ENCODE measurements around the gene WHRN. TPM values are rescaled to one million over a fixed set of nuclear protein-coding genes. Genes with fewer than 3 reads are reported as not detected.

Gene WHRN
- polyA plus RNA-seq, 4 donors: 2.7 to 12.9 (median 7.9) TPM

DNA sequence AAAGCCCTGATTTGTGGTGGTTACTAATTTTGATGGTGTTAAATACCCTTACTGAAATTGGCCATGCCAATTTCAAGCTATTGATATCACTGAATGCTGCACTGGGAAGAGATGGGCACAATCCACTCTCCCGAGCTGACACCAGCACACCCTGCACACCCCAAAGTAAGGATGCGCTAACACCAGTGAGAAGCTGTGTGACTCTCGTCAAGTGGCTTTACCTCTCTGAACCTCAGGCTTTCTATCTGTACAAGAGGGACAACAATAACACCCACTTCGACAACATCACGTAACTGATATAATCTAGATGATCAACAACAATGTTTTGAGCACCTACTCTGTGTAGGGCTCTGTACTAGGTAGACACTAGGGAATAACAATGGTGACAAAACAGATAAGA is 109.5 kb downstream of the WHRN start:
- Histone ChIP-seq H3K4me3 (ENCODE audit: low read depth in 1 of 3, low read length in 3 of 3) (no peak overlapping the region), H3K36me3 (ENCODE audit: control insufficient read depth in 3 of 3, insufficient read depth in 2 of 3, low read depth in 1 of 3, low read length in 3 of 3) (no peaks in the 10 kb centered on the region), H3K9me3 (ENCODE audit: control insufficient read depth in 2 of 2, insufficient read depth in 1 of 2, low read depth in 1 of 2, low read length in 1 of 2) (no peaks in the 10 kb centered on the region), H3K4me1 (ENCODE audit: control insufficient read depth in 3 of 3, insufficient read depth in 2 of 3, low read depth in 1 of 3, low read length in 2 of 3) (peaks cover 0 to 26% (median 0%) of the 10 kb centered on the region in 3 donors), H3K27ac (ENCODE audit: low read depth in 1 of 3, low read length in 2 of 3) (no peak overlapping the region), H3K27me3 (ENCODE audit: control insufficient read depth in 3 of 3, insufficient read depth in 3 of 3, low read length in 3 of 3) (no peaks in the 10 kb centered on the region)
- WGBS, 3 donors: 89 to 97% (median 94%) methylated on average over 5 of the region's 5 CpGs
- no peak for DNase-seq
- no peak for FAIRE-seq

DNA sequence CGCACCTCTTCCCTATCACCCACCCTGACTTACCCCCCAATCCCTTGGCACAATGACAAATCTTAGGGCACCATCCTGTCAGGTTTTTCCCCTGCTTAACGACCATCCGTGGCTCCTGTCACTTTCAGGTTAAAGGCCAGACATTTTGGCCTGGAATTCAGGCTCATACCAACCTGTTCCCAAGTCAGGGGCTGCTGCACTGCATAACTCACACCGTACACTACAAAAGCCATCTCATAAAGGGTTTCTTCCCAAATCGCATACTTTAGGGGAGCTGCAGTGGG is 110.0 kb downstream of the WHRN start:
- peaks cover 0 to 26% (median 0%) of the 10 kb centered on the region in 3 donors for H3K4me1 ChIP-seq (ENCODE audit: control insufficient read depth in 3 of 3, insufficient read depth in 2 of 3, low read depth in 1 of 3, low read length in 2 of 3)

DNA sequence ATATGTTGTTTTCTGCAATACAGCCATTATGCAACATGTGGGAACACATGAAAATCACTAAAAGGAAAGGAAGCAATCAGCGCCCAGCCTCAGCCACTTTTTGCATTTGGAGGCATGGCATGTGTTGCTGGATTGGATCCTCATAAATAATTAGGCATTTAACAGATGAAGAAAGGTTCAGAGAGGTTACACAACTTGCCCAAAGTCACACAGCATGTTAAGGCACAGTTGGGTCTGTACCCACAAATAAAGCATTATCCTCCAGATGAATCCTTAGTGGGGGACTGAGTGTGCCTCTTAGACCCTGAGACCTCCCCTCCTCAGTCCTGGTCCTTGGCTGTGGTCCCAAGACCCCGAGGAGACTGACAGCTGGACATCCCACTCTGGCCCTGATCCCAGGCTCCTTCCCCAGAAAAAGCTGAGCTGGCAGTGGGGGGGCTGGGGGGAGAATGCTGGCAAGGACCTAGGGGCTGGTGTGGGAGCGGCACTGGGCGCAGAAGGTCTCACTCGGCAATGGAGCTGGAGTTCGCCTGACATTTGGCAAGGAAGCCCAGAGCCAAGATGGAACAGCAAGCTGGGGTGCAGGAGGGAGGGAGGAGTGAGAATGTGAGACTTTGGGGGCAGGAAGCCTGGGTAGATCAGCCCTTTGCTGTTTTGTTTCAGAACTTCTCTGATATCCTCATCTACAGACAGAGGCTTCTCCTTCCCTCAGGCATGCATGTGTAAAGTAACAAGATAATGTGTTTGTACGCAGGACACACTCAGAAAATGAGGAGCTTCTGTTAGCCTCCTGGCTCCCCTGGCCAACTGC is 110.5 kb downstream of the WHRN start:
- DNase-seq (no peak), FAIRE-seq (no peak)
- no peaks in the 10 kb centered on the region for H3K36me3 ChIP-seq (ENCODE audit: control insufficient read depth in 3 of 3, insufficient read depth in 2 of 3, low read depth in 1 of 3, low read length in 3 of 3)
- peak overlapping the region in 1 of 3 donors; percentile 3 for H3K27ac ChIP-seq (ENCODE audit: low read depth in 1 of 3, low read length in 2 of 3)
- WGBS, 3 donors: 44 to 54% (median 52%) methylated on average over 7 of the region's 7 CpGs
- H3K27me3 ChIP-seq (ENCODE audit: control insufficient read depth in 3 of 3, insufficient read depth in 3 of 3, low read length in 3 of 3): no peaks in the 10 kb centered on the region
- no peaks in the 10 kb centered on the region for H3K9me3 ChIP-seq (ENCODE audit: control insufficient read depth in 2 of 2, insufficient read depth in 1 of 2, low read depth in 1 of 2, low read length in 1 of 2)
- H3K4me1 ChIP-seq (ENCODE audit: control insufficient read depth in 3 of 3, insufficient read depth in 2 of 3, low read depth in 1 of 3, low read length in 2 of 3): peaks cover 0 to 29% (median 3%) of the 10 kb centered on the region in 3 donors
- H3K4me3 ChIP-seq (ENCODE audit: low read depth in 1 of 3, low read length in 3 of 3): no peak overlapping the region

More for the DNA sequence above, 110.0 kb downstream of the WHRN start:
- Histone ChIP-seq H3K4me3 (ENCODE audit: low read depth in 1 of 3, low read length in 3 of 3) (no peak overlapping the region), H3K9me3 (ENCODE audit: control insufficient read depth in 2 of 2, insufficient read depth in 1 of 2, low read depth in 1 of 2, low read length in 1 of 2) (no peaks in the 10 kb centered on the region), H3K27me3 (ENCODE audit: control insufficient read depth in 3 of 3, insufficient read depth in 3 of 3, low read length in 3 of 3) (no peaks in the 10 kb centered on the region), H3K36me3 (ENCODE audit: control insufficient read depth in 3 of 3, insufficient read depth in 2 of 3, low read depth in 1 of 3, low read length in 3 of 3) (no peaks in the 10 kb centered on the region), H3K27ac (ENCODE audit: low read depth in 1 of 3, low read length in 2 of 3) (no peak overlapping the region)
- FAIRE-seq: no peak
- 35 to 39% (median 36%) methylated on average over 5 of the region's 5 CpGs for WGBS, 3 donors
- DNase-seq: no peak

DNA sequence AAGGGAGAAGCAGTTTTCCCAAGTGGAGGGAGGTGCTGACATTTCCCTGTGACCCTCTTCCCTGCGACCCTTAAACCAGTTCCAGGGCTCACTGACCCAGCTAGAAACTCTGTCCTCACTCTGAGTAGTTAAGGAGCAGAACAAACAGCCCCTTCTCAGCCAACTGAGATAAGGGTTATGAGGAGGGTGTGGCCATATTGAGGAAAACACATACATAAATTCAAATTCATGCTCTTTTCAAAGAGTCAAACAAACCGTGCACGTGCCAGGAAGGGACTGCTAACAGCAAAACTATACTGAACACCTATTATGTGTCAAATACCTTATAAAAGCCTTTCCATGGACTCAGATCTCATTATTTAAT is 112.5 kb downstream of the WHRN start:
- Histone ChIP-seq H3K4me3 (ENCODE audit: low read depth in 1 of 3, low read length in 3 of 3) (no peak overlapping the region), H3K27me3 (ENCODE audit: control insufficient read depth in 3 of 3, insufficient read depth in 3 of 3, low read length in 3 of 3) (no peaks in the 10 kb centered on the region), H3K27ac (ENCODE audit: low read depth in 1 of 3, low read length in 2 of 3) (peak overlapping the region; percentile 21 to 79 (median 32)), H3K4me1 (ENCODE audit: control insufficient read depth in 3 of 3, insufficient read depth in 2 of 3, low read depth in 1 of 3, low read length in 2 of 3) (peaks cover 0 to 35% (median 3%) of the 10 kb centered on the region in 3 donors), H3K9me3 (ENCODE audit: control insufficient read depth in 2 of 2, insufficient read depth in 1 of 2, low read depth in 1 of 2, low read length in 1 of 2) (no peaks in the 10 kb centered on the region), H3K36me3 (ENCODE audit: control insufficient read depth in 3 of 3, insufficient read depth in 2 of 3, low read depth in 1 of 3, low read length in 3 of 3) (peaks cover 0 to 4% (median 0%) of the 10 kb centered on the region in 3 donors)
- DNase-seq (peak; percentile 83 to 84), FAIRE-seq (no peak)
- 7 to 30% (median 26%) methylated on average over 3 of the region's 3 CpGs for WGBS, 3 donors

DNA sequence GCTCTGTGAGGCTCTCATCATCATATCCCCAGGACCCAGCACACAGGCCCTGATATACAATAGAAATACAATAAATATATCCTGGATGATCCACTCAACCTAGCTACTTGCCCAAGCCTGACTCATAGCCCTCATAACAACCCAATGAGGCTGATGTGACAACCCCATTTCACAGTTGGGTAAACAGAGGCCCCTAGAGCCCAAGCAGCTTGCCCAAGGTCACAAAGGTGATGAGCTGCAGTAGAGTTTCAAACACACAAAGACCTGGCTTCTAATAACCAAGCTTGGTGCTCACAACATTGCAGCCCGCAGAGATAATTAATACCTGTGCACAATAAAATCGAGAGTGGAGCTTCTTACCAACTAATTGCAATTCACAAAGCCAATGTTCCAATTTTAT is 114.3 kb downstream of the WHRN start:
- FAIRE-seq (no peak), DNase-seq (no peak)
- peaks cover 0 to 41% (median 6%) of the 10 kb centered on the region in 3 donors for H3K4me1 ChIP-seq (ENCODE audit: control insufficient read depth in 3 of 3, insufficient read depth in 2 of 3, low read depth in 1 of 3, low read length in 2 of 3)
- peaks cover 0 to 4% (median 0%) of the 10 kb centered on the region in 3 donors for H3K36me3 ChIP-seq (ENCODE audit: control insufficient read depth in 3 of 3, insufficient read depth in 2 of 3, low read depth in 1 of 3, low read length in 3 of 3)
- H3K27me3 ChIP-seq (ENCODE audit: control insufficient read depth in 3 of 3, insufficient read depth in 3 of 3, low read length in 3 of 3): no peaks in the 10 kb centered on the region
- H3K9me3 ChIP-seq (ENCODE audit: control insufficient read depth in 2 of 2, insufficient read depth in 1 of 2, low read depth in 1 of 2, low read length in 1 of 2): no peaks in the 10 kb centered on the region
- WGBS, 3 donors: 62 to 81% (median 75%) methylated on average over 2 of the region's 2 CpGs
- no peak overlapping the region for H3K27ac ChIP-seq (ENCODE audit: low read depth in 1 of 3, low read length in 2 of 3)
- no peak overlapping the region for H3K4me3 ChIP-seq (ENCODE audit: low read depth in 1 of 3, low read length in 3 of 3)

DNA sequence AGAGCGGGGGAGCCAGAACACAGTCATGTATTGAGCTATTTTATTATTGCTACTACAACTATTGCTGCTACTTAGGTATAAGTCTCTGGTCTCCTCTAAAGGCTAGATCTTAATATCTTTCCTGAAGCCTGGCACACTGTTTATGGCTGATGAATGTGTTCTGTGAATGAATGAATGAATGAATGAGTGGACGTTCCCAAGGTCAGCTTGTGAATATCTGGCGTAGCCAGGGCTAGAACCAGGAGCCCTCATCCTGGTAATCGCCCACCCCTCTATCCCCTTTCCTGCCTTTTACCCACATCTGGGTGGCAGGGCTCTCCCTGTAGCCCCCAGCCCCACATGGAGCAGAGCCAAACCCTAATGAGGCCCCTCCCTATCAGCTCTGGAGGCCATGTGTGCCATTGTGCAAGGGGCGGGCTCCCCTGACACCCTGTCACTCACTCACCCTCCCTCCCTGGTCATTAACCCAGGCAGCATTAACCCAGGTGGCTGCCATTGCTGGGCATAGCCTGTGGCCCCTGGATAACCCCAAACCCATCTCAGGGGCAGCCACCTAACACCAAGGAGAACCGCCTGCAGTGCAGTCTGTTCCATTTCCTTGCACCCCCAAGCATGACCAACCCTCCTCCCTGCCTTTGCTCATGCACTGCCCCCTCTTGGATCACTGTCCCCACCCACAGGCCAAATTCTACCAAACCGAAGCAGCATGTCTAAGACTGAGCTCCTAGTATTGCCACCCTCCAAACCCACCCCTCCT is 115.5 kb downstream of the WHRN start:
- FAIRE-seq: no peak
- peaks cover 0 to 51% (median 9%) of the 10 kb centered on the region in 3 donors for H3K4me1 ChIP-seq (ENCODE audit: control insufficient read depth in 3 of 3, insufficient read depth in 2 of 3, low read depth in 1 of 3, low read length in 2 of 3)
- 67 to 77% (median 74%) methylated on average over 7 of the region's 7 CpGs for WGBS, 3 donors
- H3K27ac ChIP-seq (ENCODE audit: low read depth in 1 of 3, low read length in 2 of 3): peak overlapping the region in 1 of 3 donors; percentile 83
- H3K27me3 ChIP-seq (ENCODE audit: control insufficient read depth in 3 of 3, insufficient read depth in 3 of 3, low read length in 3 of 3): no peaks in the 10 kb centered on the region
- no peaks in the 10 kb centered on the region for H3K9me3 ChIP-seq (ENCODE audit: control insufficient read depth in 2 of 2, insufficient read depth in 1 of 2, low read depth in 1 of 2, low read length in 1 of 2)
- H3K36me3 ChIP-seq (ENCODE audit: control insufficient read depth in 3 of 3, insufficient read depth in 2 of 3, low read depth in 1 of 3, low read length in 3 of 3): peaks cover 0 to 8% (median 0%) of the 10 kb centered on the region in 3 donors
- DNase-seq: no peak
- no peak overlapping the region for H3K4me3 ChIP-seq (ENCODE audit: low read depth in 1 of 3, low read length in 3 of 3)

DNA sequence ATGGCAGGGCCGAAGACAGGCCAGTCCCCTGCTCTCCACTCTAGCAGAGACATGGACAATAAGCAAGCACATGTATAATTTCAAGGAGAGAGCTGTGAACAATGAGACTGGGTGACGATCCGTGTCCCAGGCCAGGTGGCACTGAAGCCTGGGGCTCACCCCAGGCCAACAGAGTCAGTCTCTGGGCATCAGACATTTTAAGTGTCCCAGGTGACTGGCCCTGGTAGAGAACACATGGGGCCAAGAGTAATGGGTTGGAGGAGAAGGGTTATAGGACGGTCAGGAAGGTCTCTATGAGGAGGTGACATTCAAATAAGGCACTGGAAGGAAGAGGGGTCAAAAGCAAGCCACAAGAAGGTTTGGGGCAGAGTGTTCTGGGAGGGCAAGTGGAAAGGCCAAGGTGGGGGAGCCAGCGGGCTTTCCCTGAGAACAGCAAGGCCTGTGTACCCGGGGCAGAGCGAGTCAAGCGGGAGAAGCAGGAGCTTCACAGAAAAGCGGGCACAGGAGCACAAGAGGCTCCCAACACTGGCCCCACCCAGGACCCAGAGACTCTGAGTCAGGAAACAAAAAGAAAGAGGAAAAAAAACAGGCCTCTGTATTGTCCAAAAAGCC is 116.4 kb downstream of the WHRN start:
- Histone ChIP-seq H3K4me1 (ENCODE audit: control insufficient read depth in 3 of 3, insufficient read depth in 2 of 3, low read depth in 1 of 3, low read length in 2 of 3) (peaks cover 0 to 51% (median 9%) of the 10 kb centered on the region in 3 donors), H3K9me3 (ENCODE audit: control insufficient read depth in 2 of 2, insufficient read depth in 1 of 2, low read depth in 1 of 2, low read length in 1 of 2) (no peaks in the 10 kb centered on the region), H3K27ac (ENCODE audit: low read depth in 1 of 3, low read length in 2 of 3) (peak overlapping the region in 2 of 3 donors; percentile 66 to 83), H3K36me3 (ENCODE audit: control insufficient read depth in 3 of 3, insufficient read depth in 2 of 3, low read depth in 1 of 3, low read length in 3 of 3) (peaks cover 0 to 9% (median 0%) of the 10 kb centered on the region in 3 donors), H3K27me3 (ENCODE audit: control insufficient read depth in 3 of 3, insufficient read depth in 3 of 3, low read length in 3 of 3) (no peaks in the 10 kb centered on the region), H3K4me3 (ENCODE audit: low read depth in 1 of 3, low read length in 3 of 3) (peak overlapping the region in 1 of 3 donors; percentile 64)
- 65 to 80% (median 75%) methylated on average over 8 to 9 of the region's 9 CpGs for WGBS, 3 donors
- no peak for DNase-seq
- FAIRE-seq: no peak

DNA sequence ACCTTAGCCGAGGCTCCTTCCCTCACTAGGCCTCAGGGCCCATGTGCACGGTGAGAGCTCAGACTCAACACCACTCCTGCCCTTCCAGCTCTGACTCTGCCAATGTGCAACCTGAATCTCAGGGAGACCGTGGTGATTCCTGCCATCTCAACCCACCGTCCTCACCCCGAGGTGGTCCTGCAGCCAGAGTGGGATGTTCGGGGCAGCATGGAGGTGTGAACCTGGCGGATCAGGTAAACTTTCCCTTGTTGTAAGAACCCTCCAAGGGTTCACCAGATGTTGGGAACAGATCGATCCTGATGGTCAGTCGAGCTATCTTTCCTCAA is 117.0 kb downstream of the WHRN start:
- Histone ChIP-seq H3K27ac (ENCODE audit: low read depth in 1 of 3, low read length in 2 of 3) (peak overlapping the region; percentile 66 to 83 (median 77)), H3K36me3 (ENCODE audit: control insufficient read depth in 3 of 3, insufficient read depth in 2 of 3, low read depth in 1 of 3, low read length in 3 of 3) (peaks cover 0 to 13% (median 0%) of the 10 kb centered on the region in 3 donors), H3K9me3 (ENCODE audit: control insufficient read depth in 2 of 2, insufficient read depth in 1 of 2, low read depth in 1 of 2, low read length in 1 of 2) (no peaks in the 10 kb centered on the region), H3K4me1 (ENCODE audit: control insufficient read depth in 3 of 3, insufficient read depth in 2 of 3, low read depth in 1 of 3, low read length in 2 of 3) (peaks cover 0 to 52% (median 9%) of the 10 kb centered on the region in 3 donors), H3K27me3 (ENCODE audit: control insufficient read depth in 3 of 3, insufficient read depth in 3 of 3, low read length in 3 of 3) (no peaks in the 10 kb centered on the region), H3K4me3 (ENCODE audit: low read depth in 1 of 3, low read length in 3 of 3) (peak overlapping the region in 2 of 3 donors; percentile 45 to 64)
- DNase-seq (no peak), FAIRE-seq (no peak)
- 57 to 84% (median 63%) methylated on average over 9 of the region's 9 CpGs for WGBS, 3 donors
